ENCODE measurements around the gene WIZ.

Gene WIZ

GRCh38 chr19:15466851-15467733, 17.3 kb upstream of the WIZ start:
- no peak for DNase-seq

- DNase-seq = no peak
Observed at GRCh38 chr19:15464394-15465385, 14.9 kb upstream of the WIZ start, which contains the start of gene RASAL3. Gene RASAL3 (minus strand): TSS chr19:15464544. CDS start chr19:15464358, 186 bp downstream.

- DNase-seq = no peak
Observed at GRCh38 chr19:15463861-15464371, 14.2 kb upstream of the WIZ start.

GRCh38 chr19:15461694-15462093, 11.9 kb upstream of the WIZ start:
- no peak for DNase-seq

DNA sequence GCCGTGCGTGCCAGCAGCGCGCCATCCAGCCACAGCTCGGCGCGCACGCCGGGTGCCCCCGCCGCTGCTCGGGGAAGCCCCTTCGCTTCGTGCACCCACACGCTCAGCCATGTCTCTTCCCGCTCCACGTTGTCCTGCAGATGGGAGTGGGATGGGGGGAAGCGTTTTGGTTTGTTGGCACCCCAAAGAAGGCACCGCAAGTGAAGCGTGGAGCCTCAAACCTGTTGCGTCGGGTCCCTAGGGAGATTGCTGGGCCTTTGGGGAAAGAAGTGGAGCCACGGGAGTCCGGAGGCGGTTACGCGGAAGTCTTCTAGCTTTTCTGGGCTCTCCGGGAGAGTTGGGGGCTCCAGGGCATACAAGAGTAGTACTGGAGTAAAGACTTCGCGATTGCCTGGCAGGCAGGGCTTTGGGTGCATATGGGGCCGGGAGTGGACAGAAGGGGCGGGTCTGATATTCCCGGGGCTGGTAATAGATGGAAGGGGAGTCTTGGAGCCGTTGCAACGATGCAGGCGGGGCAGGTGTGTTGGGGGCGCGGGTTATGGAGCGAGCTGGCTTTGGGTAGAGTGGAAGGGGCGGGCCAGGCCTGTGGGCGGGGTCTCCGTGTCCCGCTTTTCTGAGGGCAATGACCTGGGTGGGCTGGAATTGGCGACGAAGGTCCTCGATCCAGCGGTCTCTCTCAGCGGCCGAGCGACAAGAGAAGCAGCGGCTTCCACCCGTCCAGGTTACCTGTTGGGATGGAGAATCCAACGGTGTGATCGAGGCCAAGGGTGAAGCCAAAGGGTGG, 8.1 kb upstream of the WIZ start:
- no peak for DNase-seq

GRCh38 chr19:15456871-15457700, 7.3 kb upstream of the WIZ start:
- no peak for DNase-seq

DNA sequence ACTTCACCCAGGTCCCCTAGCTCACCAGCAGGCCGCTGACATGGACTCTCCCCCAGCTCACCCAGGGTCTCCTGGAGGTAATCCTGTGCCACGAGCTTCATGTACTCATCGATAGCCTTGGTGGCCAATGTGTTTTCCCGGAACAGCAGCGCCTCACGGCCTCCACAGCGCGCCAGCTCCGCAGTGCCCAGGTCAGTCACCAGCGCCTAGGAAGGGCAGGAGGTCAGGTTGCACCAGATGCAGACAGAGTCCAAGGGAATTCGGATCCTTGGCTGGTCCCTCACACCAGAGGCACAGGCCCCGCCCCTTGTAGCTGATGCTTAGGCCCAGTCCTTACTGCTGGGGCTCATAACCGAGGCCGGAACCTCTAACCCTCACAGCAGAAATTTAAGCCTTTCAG, 6.7 kb upstream of the WIZ start:
- DNase-seq = no peak

- no peak for DNase-seq
Observed at GRCh38 chr19:15455996-15456395, 6.2 kb upstream of the WIZ start.

DNA sequence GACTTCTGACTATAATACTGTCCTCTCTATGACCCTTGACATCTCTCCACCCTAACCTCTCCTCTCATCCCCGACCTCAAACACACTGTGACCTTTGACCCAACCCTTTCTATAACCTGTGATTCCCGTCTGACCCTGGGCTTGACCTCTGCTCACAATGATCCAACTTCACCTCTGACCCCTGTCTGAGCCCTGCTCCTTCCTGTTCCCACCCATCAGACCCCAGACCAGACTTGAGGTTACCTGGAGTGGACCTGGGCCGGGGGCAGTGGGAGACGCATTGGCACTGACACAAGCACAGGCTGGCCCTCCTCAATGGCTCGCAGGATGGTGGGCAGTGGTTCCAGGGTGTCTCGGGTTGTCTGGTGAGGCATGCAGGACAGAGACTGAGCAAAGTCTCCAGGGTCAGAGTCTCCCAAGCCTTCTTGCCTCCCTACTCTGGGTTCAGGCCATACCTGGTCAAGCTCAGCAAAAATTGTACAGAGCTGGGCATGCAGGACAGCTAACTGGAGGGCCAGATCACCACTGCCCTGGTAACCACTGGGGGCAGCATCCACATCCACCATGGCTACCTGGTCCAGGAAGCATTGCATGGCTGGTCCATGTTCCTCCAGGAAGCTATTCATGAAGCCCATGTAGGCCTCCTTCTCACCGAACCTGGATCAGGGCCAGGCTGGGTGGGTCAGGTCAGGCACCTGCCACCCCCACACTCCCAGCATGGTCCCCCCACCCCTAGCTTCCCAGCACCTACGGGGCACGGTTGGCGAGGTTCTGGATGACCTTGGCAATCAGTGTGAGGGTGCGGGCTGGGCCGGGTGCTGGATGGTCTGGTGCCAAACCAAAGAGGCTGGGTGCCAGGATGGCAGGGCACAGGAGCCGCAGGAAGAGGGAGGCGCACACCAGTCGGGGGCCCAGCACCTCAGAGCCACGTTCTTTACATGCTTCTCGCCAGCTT, 4.4 kb upstream of the WIZ start:
- DNase-seq = no peak

DNA sequence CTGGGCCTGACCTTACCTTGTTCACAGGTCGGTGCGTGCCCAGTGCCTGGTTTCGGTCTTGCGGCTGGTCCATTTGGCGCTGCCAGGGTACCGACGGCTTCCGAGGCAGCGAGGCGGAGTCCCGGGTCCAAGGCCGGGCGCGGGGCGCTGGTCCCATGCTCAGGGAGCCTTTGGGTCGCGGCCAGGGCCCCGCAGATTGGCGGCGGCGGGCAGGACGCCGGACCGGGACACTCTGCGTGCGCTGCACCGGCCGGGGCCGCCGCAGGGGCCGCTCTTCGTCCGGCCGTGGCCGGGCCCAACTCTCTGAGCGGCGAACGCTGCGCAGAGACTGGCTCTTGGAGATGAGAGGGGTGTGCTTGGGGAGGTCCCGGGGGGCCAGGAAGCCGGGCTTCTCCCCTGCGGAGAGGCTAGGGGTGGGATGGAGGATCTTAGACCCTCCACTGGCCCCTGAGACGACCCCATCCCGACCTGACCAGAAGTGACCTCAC, 3.4 kb upstream of the WIZ start:
- no peak for DNase-seq

- DNase-seq = peak; percentile 61
Observed at GRCh38 chr19:15452111-15453047, 2.6 kb upstream of the WIZ start.

- DNase-seq = no peak
Observed at GRCh38 chr19:15450528-15450890, 753 bp upstream of the WIZ start.

- no peak for DNase-seq
Observed at GRCh38 chr19:15448778-15449619, 757 bp downstream of the WIZ start.

GRCh38 chr19:15448044-15448777, 1.5 kb downstream of the WIZ start:
- no peak for DNase-seq

DNA sequence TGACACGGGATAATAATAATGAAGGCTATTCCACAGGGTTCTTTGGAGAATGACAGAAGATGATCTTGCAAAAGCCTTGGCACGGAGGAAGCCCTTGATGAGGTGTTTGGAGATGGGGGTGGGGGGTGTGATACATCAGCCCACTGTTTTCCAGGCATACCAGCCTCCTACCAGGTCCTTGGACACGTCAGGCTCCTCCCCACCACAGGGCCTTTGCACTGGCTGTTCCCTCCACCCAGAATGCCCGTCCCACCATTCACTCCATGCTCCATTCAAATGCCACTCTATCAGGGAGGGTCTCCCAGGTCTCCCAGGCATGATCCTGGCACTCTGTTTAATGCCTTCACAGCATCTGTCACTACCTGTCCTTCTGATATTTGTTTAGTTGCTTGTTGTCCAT, 2.7 kb downstream of the WIZ start:
- DNase-seq = no peak

DNA sequence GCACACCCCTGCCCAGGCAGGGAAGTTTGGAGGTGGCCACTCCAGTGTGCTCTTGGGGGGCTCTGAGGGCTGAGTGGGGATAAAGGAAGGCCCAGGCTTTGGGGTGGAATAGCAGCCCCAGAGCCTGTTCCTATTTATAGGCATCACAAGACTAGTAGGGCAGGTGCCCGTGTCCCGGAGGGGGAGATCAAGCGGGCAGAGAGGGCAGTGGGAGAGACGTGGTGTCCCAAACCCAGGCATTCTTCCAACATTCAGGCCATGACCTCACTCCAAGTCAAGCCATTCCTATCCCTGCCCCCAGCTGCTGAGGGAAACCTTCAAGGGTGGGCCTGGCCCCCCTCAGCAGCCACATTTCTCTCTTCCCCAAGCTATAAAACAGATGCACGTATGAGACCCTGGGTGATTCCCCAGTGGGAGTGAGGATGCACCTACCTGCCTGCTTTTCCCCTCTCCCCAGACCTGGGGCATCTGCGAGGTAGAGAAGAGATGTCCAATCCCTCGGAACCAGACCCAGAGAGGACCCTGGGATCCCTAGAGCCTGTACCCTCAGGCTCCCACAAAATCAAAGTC, 3.9 kb downstream of the WIZ start:
- no peak for DNase-seq

DNA sequence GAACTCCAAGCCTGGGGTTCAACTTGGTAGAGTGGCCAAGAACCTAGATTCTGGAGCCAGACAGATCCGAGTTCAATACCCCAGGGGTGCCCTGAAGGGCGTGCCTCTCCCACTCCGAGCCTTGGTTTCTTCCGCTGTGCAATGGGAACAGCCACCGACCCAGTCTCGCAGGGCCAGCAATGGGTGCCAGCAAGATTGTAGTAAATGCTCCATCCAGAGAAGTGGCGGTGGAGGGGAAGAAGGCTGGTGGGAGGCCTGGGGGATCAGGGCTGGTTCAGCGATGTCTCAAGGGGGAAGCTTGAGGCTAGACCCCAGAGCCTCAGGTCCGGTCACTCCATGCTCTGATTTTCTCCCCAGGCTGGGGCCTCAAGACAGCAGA, 4.5 kb downstream of the WIZ start:
- DNase-seq = no peak

Measured in DMS 273 treated with DMSO at 0.1 percent for 48 hours (cell line).